ENCODE results near the gene PRSS8. TPM values are rescaled to one million over a fixed set of nuclear protein-coding genes. Genes with fewer than 3 reads are reported as not detected.

Gene PRSS8
- total and polyA plus RNA-seq, 2 donors = 1.6 TPM

GRCh38 chr16:31093132-31093703 is 42.3 kb downstream of the PRSS8 start:
- WGBS = 33% methylated on average over 17 of the region's 17 CpGs
- Histone ChIP-seq H3K27ac (ENCODE audit: low read depth) (no peak overlapping the region), H3K4me3 (ENCODE audit: low read depth, low read length) (no peak overlapping the region), H3K36me3 (ENCODE audit: insufficient read depth) (peaks cover 2% of the 10 kb centered on the region), H3K4me1 (ENCODE audit: insufficient read depth) (peaks cover 2% of the 10 kb centered on the region)
- DNase-seq (ENCODE audit: extremely low spot score) = no peak

GRCh38 chr16:31092330-31092729 is 43.2 kb downstream of the PRSS8 start:
- H3K4me3 ChIP-seq (ENCODE audit: low read depth, low read length) = no peak overlapping the region
- H3K4me1 ChIP-seq (ENCODE audit: insufficient read depth) = peaks cover 2% of the 10 kb centered on the region
- peaks cover 2% of the 10 kb centered on the region for H3K36me3 ChIP-seq (ENCODE audit: insufficient read depth)
- H3K27ac ChIP-seq (ENCODE audit: low read depth) = no peak overlapping the region
- DNase-seq (ENCODE audit: extremely low spot score) = no peak
- WGBS = 90% methylated on average over 5 of the region's 5 CpGs

GRCh38 chr16:31090540-31090939 is 45.0 kb downstream of the PRSS8 start:
- 87% methylated on average over 2 of the region's 2 CpGs for WGBS
- H3K27ac ChIP-seq (ENCODE audit: low read depth) = no peak overlapping the region
- DNase-seq (ENCODE audit: extremely low spot score) = no peak
- no peak overlapping the region for H3K4me3 ChIP-seq (ENCODE audit: low read depth, low read length)
- peaks cover 2% of the 10 kb centered on the region for H3K4me1 ChIP-seq (ENCODE audit: insufficient read depth)
- H3K36me3 ChIP-seq (ENCODE audit: insufficient read depth) = peaks cover 2% of the 10 kb centered on the region

GRCh38 chr16:31089199-31089598 is 46.3 kb downstream of the PRSS8 start:
- WGBS = 89% methylated on average over 8 of the region's 8 CpGs
- DNase-seq (ENCODE audit: extremely low spot score) = no peak
- H3K4me3 ChIP-seq (ENCODE audit: low read depth, low read length) = no peak overlapping the region
- peaks cover 2% of the 10 kb centered on the region for H3K36me3 ChIP-seq (ENCODE audit: insufficient read depth)
- no peak overlapping the region for H3K27ac ChIP-seq (ENCODE audit: low read depth)
- peaks cover 2% of the 10 kb centered on the region for H3K4me1 ChIP-seq (ENCODE audit: insufficient read depth)

GRCh38 chr16:31088459-31089183 is 46.9 kb downstream of the PRSS8 start, which contains the start of gene PRSS53:
Gene PRSS53, minus strand, starts transcription at chr16:31088943. Its CDS starts 134 bp downstream, at chr16:31088809.
- DNase-seq (ENCODE audit: extremely low spot score) = no peak
- Histone ChIP-seq H3K27ac (ENCODE audit: low read depth) (no peak within 1 kb of the TSS), H3K36me3 (ENCODE audit: insufficient read depth) (peaks cover 2% of the 10 kb centered on the region), H3K4me1 (ENCODE audit: insufficient read depth) (peaks cover 2% of the 10 kb centered on the region), H3K4me3 (ENCODE audit: low read depth, low read length) (no peak within 1 kb of the TSS)
- 86% methylated on average over 15 of the region's 15 CpGs for WGBS

GRCh38 chr16:31087971-31088370 is 47.6 kb downstream of the PRSS8 start:
- no peaks in the 10 kb centered on the region for H3K4me1 ChIP-seq (ENCODE audit: insufficient read depth)
- peaks cover 3% of the 10 kb centered on the region for H3K36me3 ChIP-seq (ENCODE audit: insufficient read depth)
- H3K27ac ChIP-seq (ENCODE audit: low read depth) = no peak overlapping the region
- H3K4me3 ChIP-seq (ENCODE audit: low read depth, low read length) = no peak overlapping the region
- no peak for DNase-seq (ENCODE audit: extremely low spot score)
- WGBS = 79% methylated on average over 5 of the region's 5 CpGs

GRCh38 chr16:31087481-31087880 is 48.0 kb downstream of the PRSS8 start:
- WGBS = 90% methylated on average over 8 of the region's 8 CpGs
- no peak for DNase-seq (ENCODE audit: extremely low spot score)
- no peak overlapping the region for H3K27ac ChIP-seq (ENCODE audit: low read depth)
- H3K36me3 ChIP-seq (ENCODE audit: insufficient read depth) = peaks cover 4% of the 10 kb centered on the region
- H3K4me3 ChIP-seq (ENCODE audit: low read depth, low read length) = no peak overlapping the region
- H3K4me1 ChIP-seq (ENCODE audit: insufficient read depth) = no peaks in the 10 kb centered on the region

GRCh38 chr16:31086629-31086906 is 49.0 kb downstream of the PRSS8 start:
- no peaks in the 10 kb centered on the region for H3K4me1 ChIP-seq (ENCODE audit: insufficient read depth)
- WGBS = 83% methylated on average over 6 of the region's 6 CpGs
- DNase-seq (ENCODE audit: extremely low spot score) = no peak
- H3K4me3 ChIP-seq (ENCODE audit: low read depth, low read length) = no peak overlapping the region
- no peak overlapping the region for H3K27ac ChIP-seq (ENCODE audit: low read depth)
- H3K36me3 ChIP-seq (ENCODE audit: insufficient read depth) = peaks cover 4% of the 10 kb centered on the region

GRCh38 chr16:31085873-31086628 is 49.5 kb downstream of the PRSS8 start:
- Histone ChIP-seq H3K27ac (ENCODE audit: low read depth) (no peak overlapping the region), H3K4me3 (ENCODE audit: low read depth, low read length) (no peak overlapping the region), H3K4me1 (ENCODE audit: insufficient read depth) (no peaks in the 10 kb centered on the region), H3K36me3 (ENCODE audit: insufficient read depth) (peaks cover 4% of the 10 kb centered on the region)
- no peak for DNase-seq (ENCODE audit: extremely low spot score)
- WGBS = 84% methylated on average over 18 of the region's 18 CpGs

GRCh38 chr16:31085411-31085810 is 50.1 kb downstream of the PRSS8 start:
- Histone ChIP-seq H3K36me3 (ENCODE audit: insufficient read depth) (peaks cover 5% of the 10 kb centered on the region), H3K4me3 (ENCODE audit: low read depth, low read length) (no peak overlapping the region), H3K27ac (ENCODE audit: low read depth) (no peak overlapping the region), H3K4me1 (ENCODE audit: insufficient read depth) (no peaks in the 10 kb centered on the region)
- 82% methylated on average over 8 of the region's 8 CpGs for WGBS
- DNase-seq (ENCODE audit: extremely low spot score) = no peak

GRCh38 chr16:31084584-31085302 is 50.8 kb downstream of the PRSS8 start:
- DNase-seq (ENCODE audit: extremely low spot score) = no peak
- Histone ChIP-seq H3K36me3 (ENCODE audit: insufficient read depth) (peaks cover 5% of the 10 kb centered on the region), H3K4me1 (ENCODE audit: insufficient read depth) (no peaks in the 10 kb centered on the region), H3K4me3 (ENCODE audit: low read depth, low read length) (no peak overlapping the region), H3K27ac (ENCODE audit: low read depth) (no peak overlapping the region)
- 86% methylated on average over 16 of the region's 16 CpGs for WGBS

GRCh38 chr16:31083981-31084380 is 51.5 kb downstream of the PRSS8 start:
- H3K4me3 ChIP-seq (ENCODE audit: low read depth, low read length) = no peak overlapping the region
- peaks cover 5% of the 10 kb centered on the region for H3K36me3 ChIP-seq (ENCODE audit: insufficient read depth)
- DNase-seq (ENCODE audit: extremely low spot score) = no peak
- no peak overlapping the region for H3K27ac ChIP-seq (ENCODE audit: low read depth)
- H3K4me1 ChIP-seq (ENCODE audit: insufficient read depth) = no peaks in the 10 kb centered on the region
- 82% methylated on average over 13 of the region's 13 CpGs for WGBS

GRCh38 chr16:31083556-31083955 is 52.0 kb downstream of the PRSS8 start:
- Histone ChIP-seq H3K27ac (ENCODE audit: low read depth) (no peak overlapping the region), H3K36me3 (ENCODE audit: insufficient read depth) (peaks cover 5% of the 10 kb centered on the region), H3K4me1 (ENCODE audit: insufficient read depth) (no peaks in the 10 kb centered on the region), H3K4me3 (ENCODE audit: low read depth, low read length) (no peak overlapping the region)
- 71% methylated on average over 5 of the region's 5 CpGs for WGBS
- no peak for DNase-seq (ENCODE audit: extremely low spot score)

Measured in urinary bladder (tissue), 4 donors.